GM12878 (cell line): ENCODE measurements around the gene PLP2. TPM values are rescaled to one million over a fixed set of nuclear protein-coding genes. Genes with fewer than 3 reads are reported as not detected.

ENCODE experiments used
- ATAC-seq: fragments of 200-7000 bp; cut with Tn5 transposase; 3 replicates; pipeline ENCODE4 v1.9.1; 2020; ENCODE audit warnings: mild to moderate bottlenecking, moderate library complexity
- BruUV-seq: library from RNA; stranded (reverse); fragments of 400-500 nt; replicated peaks from 2 replicates; lab custom pipeline; 2021; lab: Mats Ljungman, UMichigan
- CTCF ChIA-PET: fragments of 300-600 bp; sonication (Branson Sonifier 250); formaldehyde crosslinking; extraction: SDS; loops from one replicate; lab custom pipeline; 2021; ENCODE audit warnings: inconsistent platforms; lab: Yijun Ruan, JAX
- POLR2A ChIA-PET: fragments of 350-600 bp; formaldehyde crosslinking; extraction: SDS; loops from one replicate; lab custom pipeline; 2021; ENCODE audit warnings: inconsistent platforms; lab: Charles Lee
- RAD21 ChIA-PET: fragments of 300-600 bp; sonication (Branson Sonifier 250); formaldehyde crosslinking; loops from one replicate; lab custom pipeline; 2023; ENCODE audit warnings: antibody characterized with exemption; ENCODE audit not compliant: unreplicated experiment; lab: Charles Lee
- SMC1A ChIA-PET: fragments of 300-600 bp; sonication (Branson Sonifier 250); formaldehyde crosslinking; loops from one replicate; lab custom pipeline; 2023; ENCODE audit not compliant: unreplicated experiment, uncharacterized antibody; lab: Charles Lee
- DNase-seq: peaks from one replicate; pipeline ENCODE4 v3.0.0-alpha.2; 2011; ENCODE audit warnings: low read depth, low spot score
- FAIRE-seq: peaks from 3 replicates; lab custom pipeline; 2011; peaks lifted over from hg19 to GRCh38; lab: Jason Lieb, UNC
- H2AFZ ChIP-seq: 2 replicates; pipeline ENCODE4 v1.6.0; 2011; ENCODE audit warnings: low read depth, low read length, control low read depth; ENCODE audit not compliant: control insufficient read depth
- H3K27ac ChIP-seq: 2 replicates; pipeline ENCODE4 v1.5.1; 2011; ENCODE audit warnings: control low read depth; ENCODE audit not compliant: control insufficient read depth, insufficient read depth
- H3K27me3 ChIP-seq, 2 experiments: replicated peaks in 1 of 2; 2 replicates each; pipeline versions ENCODE4 v1.6.0 to v1.6.1; 2011; ENCODE audit warnings: low read length in 1 of 2; ENCODE audit not compliant: control insufficient read depth in 2 of 2, insufficient read depth in 2 of 2
- H3K36me3 ChIP-seq, 2 experiments: 2 replicates each; pipeline ENCODE4 v1.5.1; 2011; ENCODE audit warnings: low read length in 1 of 2; ENCODE audit not compliant: control insufficient read depth in 2 of 2, insufficient read depth in 2 of 2
- H3K4me1 ChIP-seq: 2 replicates; pipeline ENCODE4 v1.6.1; 2011; ENCODE audit warnings: mild to moderate bottlenecking, low read length, moderate library complexity, mixed read lengths; ENCODE audit not compliant: control insufficient read depth, insufficient read depth
- H3K4me2 ChIP-seq: 2 replicates; pipeline ENCODE4 v1.6.0; 2011; ENCODE audit warnings: control low read depth; ENCODE audit not compliant: control insufficient read depth, insufficient read depth
- H3K4me3 ChIP-seq: fragments of 200-600 bp; sonication (generic); 2 replicates; pipeline ENCODE4 v1.5.1; 2016
- H3K79me2 ChIP-seq: 2 replicates; pipeline ENCODE4 v1.6.0; 2011; ENCODE audit warnings: low read length; ENCODE audit not compliant: control insufficient read depth, insufficient read depth
- H3K9ac ChIP-seq: 2 replicates; pipeline ENCODE4 v1.8.0; 2011; ENCODE audit warnings: low read length, control low read depth, mixed read lengths; ENCODE audit not compliant: control insufficient read depth, insufficient read depth
- H3K9me3 ChIP-seq: replicated peaks from 3 replicates; pipeline ENCODE4 v1.5.1; 2011; ENCODE audit warnings: mild to moderate bottlenecking, low read length; ENCODE audit not compliant: control insufficient read depth, insufficient read depth
- H4K20me1 ChIP-seq: 2 replicates; pipeline ENCODE4 v1.6.0; 2011; ENCODE audit not compliant: control insufficient read depth, insufficient read depth
- ATF3 ChIP-seq: IDR thresholded peaks from 2 replicates; pipeline ENCODE4 v1.6.1; 2011; ENCODE audit warnings: low read depth, mild to moderate bottlenecking, low read length, moderate library complexity, borderline replicate concordance; ENCODE audit errors: extremely low read depth
- BACH1 ChIP-seq: fragments of 450-650 bp; IDR thresholded peaks from 2 replicates; pipeline ENCODE4 v1.6.1; 2017; ENCODE audit warnings: mild to moderate bottlenecking, borderline replicate concordance
- BCL11A ChIP-seq: IDR thresholded peaks from 2 replicates; pipeline ENCODE4 v1.6.1; 2011; ENCODE audit warnings: low read depth, low read length
- BHLHE40 ChIP-seq, 2 experiments: fragments of 450-650 bp in 1 of 2; IDR thresholded peaks; 2 replicates each; pipeline ENCODE4 v1.6.1; 2011 to 2017; ENCODE audit warnings: low read depth in 2 of 2, borderline replicate concordance in 1 of 2, improper control_type of control experiment in 1 of 2, low read length in 1 of 2, mild to moderate bottlenecking in 1 of 2
- CREB1 ChIP-seq: IDR thresholded peaks from 2 replicates; pipeline ENCODE4 v1.6.1; 2012; ENCODE audit warnings: low read depth, mild to moderate bottlenecking, inconsistent platforms
- DPF2 ChIP-seq: fragments of 450-650 bp; IDR thresholded peaks from 2 replicates; pipeline ENCODE4 v1.6.1; 2017; ENCODE audit warnings: mild to moderate bottlenecking
- EED ChIP-seq: sonication (generic); IDR thresholded peaks from 2 replicates; pipeline ENCODE4 v1.6.1; 2016; ENCODE audit warnings: antibody characterized with exemption, low read depth
- ESRRA ChIP-seq: IDR thresholded peaks from 2 replicates; pipeline ENCODE4 v1.6.1; 2012; ENCODE audit warnings: mild to moderate bottlenecking, low read length, improper control_type of control experiment
- IKZF1 ChIP-seq: fragments of 450-650 bp; conservative IDR thresholded peaks from 2 replicates; pipeline ENCODE4 v1.6.1; 2017; ENCODE audit warnings: antibody characterized with exemption, mild to moderate bottlenecking
- IKZF2 ChIP-seq, 2 experiments: fragments of 450-650 bp; IDR thresholded peaks; 2 replicates each; pipeline ENCODE4 v1.6.1; 2017; ENCODE audit warnings: mild to moderate bottlenecking in 2 of 2, moderate library complexity in 2 of 2
- KDM1A ChIP-seq: fragments of 200-600 bp; sonication (generic); IDR thresholded peaks from 2 replicates; pipeline ENCODE4 v1.6.1; 2016; ENCODE audit warnings: borderline replicate concordance
- MEF2B ChIP-seq: fragments of 450-650 bp; IDR thresholded peaks from 2 replicates; pipeline ENCODE4 v1.6.1; 2018; ENCODE audit warnings: mild to moderate bottlenecking, moderate library complexity; ENCODE audit not compliant: partially characterized antibody, poor library complexity, severe bottlenecking
- NFXL1 ChIP-seq: fragments of 450-650 bp; IDR thresholded peaks from 2 replicates; pipeline ENCODE4 v1.6.1; 2017; ENCODE audit warnings: antibody characterized with exemption, mild to moderate bottlenecking, borderline replicate concordance
- POLR2A ChIP-seq: IDR thresholded peaks from 2 replicates; pipeline ENCODE4 v1.6.1; 2011; ENCODE audit warnings: low read depth, mild to moderate bottlenecking, low read length
- POLR2AphosphoS2 ChIP-seq: IDR thresholded peaks from 2 replicates; pipeline ENCODE4 v1.6.1; 2011; ENCODE audit warnings: low read depth, mild to moderate bottlenecking, low read length, improper control_type of control experiment, moderate library complexity
- RAD21 ChIP-seq: IDR thresholded peaks from 2 replicates; pipeline ENCODE4 v1.6.1; 2011; ENCODE audit warnings: mild to moderate bottlenecking, low read depth, low read length, moderate library complexity; ENCODE audit not compliant: insufficient read depth
- SIX5 ChIP-seq: IDR thresholded peaks from 2 replicates; pipeline ENCODE4 v1.6.1; 2011; ENCODE audit warnings: mild to moderate bottlenecking, low read depth, low read length, moderate library complexity; ENCODE audit not compliant: severe bottlenecking
- SMAD5 ChIP-seq: IDR thresholded peaks from 2 replicates; pipeline ENCODE4 v1.6.1; 2016; ENCODE audit warnings: antibody characterized with exemption, low read depth
- SP1 ChIP-seq: IDR thresholded peaks from one replicate; pipeline ENCODE4 v1.6.1; 2011; ENCODE audit warnings: low read depth, low read length
- TAF1 ChIP-seq: IDR thresholded peaks from 2 replicates; pipeline ENCODE4 v1.6.1; 2011; ENCODE audit warnings: mild to moderate bottlenecking, low read depth, low read length, borderline replicate concordance
- WGBS: methylation state at CpG from one replicate; pipeline ENCODE4 v1.1.6; 2016; ENCODE audit warnings: low lambda C conversion rate; ENCODE audit not compliant: insufficient replicate concordance, insufficient coverage; ENCODE audit errors: missing lambda C conversion rate; 5-methylcytosine and 5-hydroxymethylcytosine counted together
- in situ Hi-C: fragments of 300-500 bp; cut with MboI; formaldehyde crosslinking; loops from 9 replicates; pipeline ENCODE4 v1.14.3; 2018; ENCODE audit warnings: mixed read lengths
- intact Hi-C: fragments of 100-400 bp; cut with micrococcal nuclease; formaldehyde crosslinking; loops from one replicate; pipeline ENCODE4 v1.14.2; 2022; ENCODE audit not compliant: unreplicated experiment
- polyA plus RNA-seq, 11 experiments: library from polyadenylated mRNA; depleted of rRNA in 4 of 11; unstranded in 6 of 11; stranded (reverse) in 5 of 11; fragments of >200 nt; fragmentation: Nextera tagmentation in 4 of 11; fragmentation: Illumina TruSeq in 1 of 11; extraction: Ambion mirVana in 4 of 11; extraction: Trizol in 1 of 11; gene quantifications; 1 replicate in 1 of 11; 2 replicates in 10 of 11; pipeline versions ENCODE4 v1.2.1 to v1.2.3, GENCODE V29; 2011 to 2016; ENCODE audit warnings: inconsistent platforms in 2 of 11, missing spikeins in 2 of 11, low read depth in 1 of 11
- total RNA-seq, 4 experiments: library from RNA; depleted of rRNA in 3 of 4; stranded (reverse); fragments of >200 nt in 3 of 4; fragmentation: Illumina TruSeq in 1 of 4; extraction: Trizol in 1 of 4; gene quantifications; 2 replicates each; pipeline versions ENCODE4 v1.2.1 to v1.2.3, GENCODE V29; 2013 to 2021
- TF ChIP-seq, protein P1 (sequence below): fragments of 450-650 bp; IDR thresholded peaks from 2 replicates; pipeline ENCODE4 v1.6.1; 2017; ENCODE audit warnings: low read depth, mild to moderate bottlenecking, moderate library complexity
- TF ChIP-seq, protein P2 (sequence below): fragments of 450-650 bp; IDR thresholded peaks from 2 replicates; pipeline ENCODE4 v1.6.1; 2017; ENCODE audit warnings: mild to moderate bottlenecking

PLP2 gene
- total and polyA plus RNA-seq, 10 of the 15 experiments (the other 5 are each of a cell fraction or from before 2014, with no cell fraction given) = 56.6 to 177 (median 99.3) TPM

DNA sequence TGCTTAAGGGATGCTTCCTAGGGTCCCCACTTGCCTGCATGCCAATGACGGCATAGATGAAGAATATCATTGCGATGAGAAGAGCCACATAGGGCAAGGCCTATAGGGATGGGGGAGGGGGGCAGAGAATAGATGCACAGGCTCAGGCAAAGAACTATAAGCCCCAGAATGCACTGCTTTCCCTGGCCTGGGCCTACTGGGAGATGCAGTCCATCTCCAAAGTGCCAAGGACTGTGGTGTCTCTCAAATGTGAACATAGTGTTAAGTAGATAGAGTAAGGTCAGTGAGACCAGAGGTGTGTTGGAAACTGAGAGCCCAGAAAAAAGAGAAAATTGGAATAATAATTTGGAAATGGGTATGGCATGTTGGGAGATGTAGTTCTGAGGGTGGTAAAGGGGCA is 40.5 kb downstream of the PLP2 start (continued):
- TF ChIP-seq, protein P1, sequence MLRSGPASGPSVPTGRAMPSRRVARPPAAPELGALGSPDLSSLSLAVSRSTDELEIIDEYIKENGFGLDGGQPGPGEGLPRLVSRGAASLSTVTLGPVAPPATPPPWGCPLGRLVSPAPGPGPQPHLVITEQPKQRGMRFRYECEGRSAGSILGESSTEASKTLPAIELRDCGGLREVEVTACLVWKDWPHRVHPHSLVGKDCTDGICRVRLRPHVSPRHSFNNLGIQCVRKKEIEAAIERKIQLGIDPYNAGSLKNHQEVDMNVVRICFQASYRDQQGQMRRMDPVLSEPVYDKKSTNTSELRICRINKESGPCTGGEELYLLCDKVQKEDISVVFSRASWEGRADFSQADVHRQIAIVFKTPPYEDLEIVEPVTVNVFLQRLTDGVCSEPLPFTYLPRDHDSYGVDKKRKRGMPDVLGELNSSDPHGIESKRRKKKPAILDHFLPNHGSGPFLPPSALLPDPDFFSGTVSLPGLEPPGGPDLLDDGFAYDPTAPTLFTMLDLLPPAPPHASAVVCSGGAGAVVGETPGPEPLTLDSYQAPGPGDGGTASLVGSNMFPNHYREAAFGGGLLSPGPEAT = no peak
- no peak for TF ChIP-seq SP1
- no peak for TF ChIP-seq IKZF2 (IDR thresholded peaks at IDR 0.05)

- ChIA-PET SMC1A (no interaction called here), RAD21 (no interaction called here), POLR2A (no interaction called here), CTCF (no interaction called here)
- intact Hi-C loops = no loop called here
- H3K4me2 ChIP-seq = no peak overlapping the region
- in situ Hi-C loops = no loop called here
- no peaks in the 10 kb centered on the region for H3K36me3 ChIP-seq
- TF ChIP-seq ESRRA (no peak), BHLHE40 (IDR thresholded peaks at IDR 0.05; ENCODE audit: borderline replicate concordance in 1 of 2, low read depth in 2 of 2, low read length in 1 of 2) (no peak), EED (no peak), RAD21 (no peak), ATF3 (no peak), IKZF1 (no peak), KDM1A (no peak), POLR2AphosphoS2 (no peak), SMAD5 (no peak), NFXL1 (no peak), BACH1 (no peak), DPF2 (no peak), MEF2B (no peak), TAF1 (no peak), CREB1 (no peak), BCL11A (no peak), SIX5 (no peak), POLR2A (no peak)
- TF ChIP-seq, protein P2, sequence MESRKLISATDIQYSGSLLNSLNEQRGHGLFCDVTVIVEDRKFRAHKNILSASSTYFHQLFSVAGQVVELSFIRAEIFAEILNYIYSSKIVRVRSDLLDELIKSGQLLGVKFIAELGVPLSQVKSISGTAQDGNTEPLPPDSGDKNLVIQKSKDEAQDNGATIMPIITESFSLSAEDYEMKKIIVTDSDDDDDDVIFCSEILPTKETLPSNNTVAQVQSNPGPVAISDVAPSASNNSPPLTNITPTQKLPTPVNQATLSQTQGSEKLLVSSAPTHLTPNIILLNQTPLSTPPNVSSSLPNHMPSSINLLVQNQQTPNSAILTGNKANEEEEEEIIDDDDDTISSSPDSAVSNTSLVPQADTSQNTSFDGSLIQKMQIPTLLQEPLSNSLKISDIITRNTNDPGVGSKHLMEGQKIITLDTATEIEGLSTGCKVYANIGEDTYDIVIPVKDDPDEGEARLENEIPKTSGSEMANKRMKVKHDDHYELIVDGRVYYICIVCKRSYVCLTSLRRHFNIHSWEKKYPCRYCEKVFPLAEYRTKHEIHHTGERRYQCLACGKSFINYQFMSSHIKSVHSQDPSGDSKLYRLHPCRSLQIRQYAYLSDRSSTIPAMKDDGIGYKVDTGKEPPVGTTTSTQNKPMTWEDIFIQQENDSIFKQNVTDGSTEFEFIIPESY = no peak
- DNase-seq (no peak), ATAC-seq (no peak), FAIRE-seq (no peak)
- H3K4me3 ChIP-seq = no peak overlapping the region
- H3K4me1 ChIP-seq = no peaks in the 10 kb centered on the region
- no peak overlapping the region for H2AFZ ChIP-seq
- H3K9me3 ChIP-seq = no peaks in the 10 kb centered on the region
- no TSS peak for BruUV-seq
- WGBS = 0% methylated on average over 1 of the region's 1 CpG
- H3K79me2 ChIP-seq = no peaks in the 10 kb centered on the region
- no peaks in the 10 kb centered on the region for H4K20me1 ChIP-seq
- H3K27ac ChIP-seq = no peak overlapping the region
- H3K27me3 ChIP-seq = no peaks in the 10 kb centered on the region
- H3K9ac ChIP-seq = no peak overlapping the region
Observed at GRCh38 chrX:49212861-49213260, 41.2 kb downstream of the PLP2 start.
